Astrocyte (in vitro differentiated cells and primary cell): ENCODE measurements around the gene GNRHR.

Experiments
- CTCF ChIP-seq: IDR thresholded peaks from 2 replicates; pipeline ENCODE4 v1.5.1; 2011; ENCODE audit warnings: low read depth, mild to moderate bottlenecking, inconsistent platforms, low read length, moderate library complexity; ENCODE audit not compliant: insufficient read depth
- EZH2 ChIP-seq: IDR thresholded peaks from 2 replicates; pipeline ENCODE4 v1.6.1; 2012; ENCODE audit warnings: mild to moderate bottlenecking, low read length, inconsistent platforms; ENCODE audit not compliant: insufficient read depth

- no peak for TF ChIP-seq CTCF
- no peak for TF ChIP-seq EZH2
Observed at GRCh38 chr4:67723949-67724348, 30.2 kb downstream of the GNRHR start.
